Keratinocyte (primary cell): ENCODE results near the gene CERS1. TPM values are rescaled to one million over a fixed set of nuclear protein-coding genes. Genes with fewer than 3 reads are reported as not detected.

Source experiments
- DNase-seq: peaks from one replicate; pipeline ENCODE4 v3.0.0-alpha.2; 2011; ENCODE audit warnings: low read depth, missing footprints, low spot score
- FAIRE-seq: peaks from 2 replicates; lab custom pipeline; 2011; peaks lifted over from hg19 to GRCh38; lab: Jason Lieb, UNC
- H2AFZ ChIP-seq: 2 replicates; pipeline ENCODE4 v1.6.0; 2012; ENCODE audit warnings: low read length, control low read depth, inconsistent platforms; ENCODE audit not compliant: control insufficient read depth
- H3K27ac ChIP-seq: 2 replicates; pipeline ENCODE4 v1.5.1; 2011; ENCODE audit warnings: low read length; ENCODE audit not compliant: control insufficient read depth, insufficient read depth
- H3K27me3 ChIP-seq: 3 replicates; pipeline ENCODE4 v1.6.0; 2011; ENCODE audit warnings: low read length; ENCODE audit not compliant: control insufficient read depth, insufficient read depth; ENCODE audit errors: extremely low read depth
- H3K36me3 ChIP-seq, 2 experiments: 2 replicates in 1 of 2; 3 replicates in 1 of 2; pipeline ENCODE4 v1.5.1; 2011; ENCODE audit warnings: low read length in 2 of 2, mild to moderate bottlenecking in 1 of 2; ENCODE audit not compliant: control insufficient read depth in 2 of 2, insufficient read depth in 2 of 2; ENCODE audit errors: extremely low read depth in 1 of 2
- H3K4me1 ChIP-seq: 3 replicates; pipeline ENCODE4 v1.5.1; 2011; ENCODE audit warnings: low read length; ENCODE audit not compliant: control insufficient read depth, insufficient read depth; ENCODE audit errors: extremely low read depth
- H3K4me2 ChIP-seq: 3 replicates; pipeline ENCODE4 v1.6.0; 2011; ENCODE audit warnings: low read depth, low read length; ENCODE audit not compliant: control insufficient read depth, insufficient read depth; ENCODE audit errors: extremely low read depth
- H3K4me3 ChIP-seq, 3 experiments: fragments of 200-600 bp in 1 of 3; sonication (generic) in 1 of 3; 2 replicates in 2 of 3; 3 replicates in 1 of 3; pipeline ENCODE4 v1.5.1; 2011 to 2016; ENCODE audit warnings: low read length in 3 of 3, mild to moderate bottlenecking in 3 of 3, control low read depth in 2 of 3, inconsistent platforms in 1 of 3, low read depth in 1 of 3, mixed read lengths in 1 of 3, mixed run types in 1 of 3, moderate library complexity in 1 of 3; ENCODE audit not compliant: control insufficient read depth in 2 of 3, insufficient read depth in 2 of 3; ENCODE audit errors: extremely low read depth in 1 of 3
- H3K79me2 ChIP-seq: 2 replicates; pipeline ENCODE4 v1.6.0; 2012; ENCODE audit warnings: low read length; ENCODE audit not compliant: control insufficient read depth, insufficient read depth
- H3K9ac ChIP-seq: 3 replicates; pipeline ENCODE4 v1.6.0; 2011; ENCODE audit warnings: low read length; ENCODE audit not compliant: control insufficient read depth, insufficient read depth; ENCODE audit errors: extremely low read depth
- H3K9me1 ChIP-seq: 3 replicates; pipeline ENCODE4 v1.6.0; 2011; ENCODE audit warnings: low read length; ENCODE audit not compliant: control insufficient read depth, insufficient read depth; ENCODE audit errors: extremely low read depth
- H3K9me3 ChIP-seq: 2 replicates; pipeline ENCODE4 v1.5.1; 2012; ENCODE audit warnings: low read depth, low read length; ENCODE audit not compliant: control insufficient read depth
- H4K20me1 ChIP-seq: 3 replicates; pipeline ENCODE4 v1.6.0; 2011; ENCODE audit warnings: low read length; ENCODE audit not compliant: control insufficient read depth, insufficient read depth; ENCODE audit errors: extremely low read depth
- EZH2 ChIP-seq: IDR thresholded peaks from one replicate; pipeline ENCODE4 v1.6.1; 2012; ENCODE audit warnings: inconsistent platforms, mild to moderate bottlenecking, low read length, moderate library complexity
- dilution Hi-C: fragments of 300-500 bp; cut with MboI; formaldehyde crosslinking; loops from one replicate; pipeline ENCODE4 v1.7.0; 2020; ENCODE audit warnings: low sequenced_read_pairs; ENCODE audit not compliant: extremely low pct_ligation_motif_present
- polyA plus RNA-seq, 5 experiments: library from polyadenylated mRNA; depleted of rRNA in 3 of 5; stranded (reverse) in 3 of 5; stranded (forward) in 1 of 5; unstranded in 1 of 5; fragments of >200 nt; gene quantifications; 1 replicate in 1 of 5; 2 replicates in 3 of 5; 3 replicates in 1 of 5; pipeline versions ENCODE4 v1.2.1 to v1.2.3, GENCODE V29; 2011 to 2012; ENCODE audit warnings: missing spikeins in 2 of 5, low read depth in 1 of 5, low replicate concordance in 1 of 5
- TF ChIP-seq, protein P1 (sequence below), 3 experiments: IDR thresholded peaks in 1 of 3; conservative IDR thresholded peaks in 1 of 3; optimal IDR thresholded peaks in 1 of 3; 2 replicates in 2 of 3; 3 replicates in 1 of 3; pipeline versions ENCODE3 to v1.5.1; 2011; ENCODE audit warnings: low read length in 3 of 3, mild to moderate bottlenecking in 3 of 3, moderate library complexity in 2 of 3, control low read depth in 1 of 3, inconsistent platforms in 1 of 3; ENCODE audit not compliant: insufficient read depth in 2 of 3; ENCODE audit errors: extremely low read depth in 1 of 3

Gene CERS1
- polyA plus RNA-seq, 1 donor (not counting 4 experiments of a cell fraction or from before 2014, with no cell fraction given), result 0.09 TPM

DNA sequence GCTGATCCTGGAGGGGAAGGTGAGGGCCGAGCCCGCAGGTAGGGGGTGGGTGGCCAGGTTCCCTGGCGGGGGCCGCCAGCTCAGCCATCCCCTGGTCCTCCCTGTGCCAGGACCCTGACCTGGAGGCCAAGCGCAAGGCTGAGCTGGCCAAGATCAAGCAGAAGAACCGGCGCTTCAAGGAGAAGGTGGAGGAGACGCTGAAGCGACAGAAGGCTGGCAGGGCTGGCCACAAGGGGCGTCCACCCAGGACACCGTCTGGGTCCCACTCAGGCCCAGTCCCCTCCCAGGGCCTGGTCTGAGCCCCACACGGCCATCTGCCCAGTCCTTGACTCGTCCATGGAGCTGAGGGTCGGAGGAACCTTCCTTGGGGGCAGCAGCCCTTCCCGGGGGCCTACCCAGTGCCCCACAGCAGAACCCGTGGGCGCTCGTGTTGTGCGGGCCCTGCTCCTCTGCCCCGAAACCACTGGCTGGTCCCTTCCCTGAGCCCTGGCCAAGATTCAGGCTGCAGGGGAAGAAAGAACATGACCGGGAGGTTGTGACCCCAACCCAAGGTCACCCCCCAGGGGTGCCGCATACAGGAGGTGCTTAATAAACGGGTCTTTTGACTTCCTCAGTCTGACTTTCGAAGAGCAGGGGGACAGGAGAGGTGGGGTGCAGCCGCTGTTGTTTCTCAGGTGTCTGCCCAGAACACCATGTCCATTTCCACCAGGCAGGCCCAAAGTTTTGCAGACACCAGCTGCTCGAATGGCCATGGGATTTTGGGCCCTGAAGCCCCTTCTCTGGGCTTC is 32.3 kb upstream of the CERS1 start:
- Histone ChIP-seq H3K27ac (no peak overlapping the region), H3K36me3 (peaks cover 46 to 56% of the 10 kb centered on the region in 2 experiments), H4K20me1 (peaks cover 10% of the 10 kb centered on the region), H3K9ac (no peak overlapping the region), H3K4me2 (no peak overlapping the region), H3K9me1 (no peaks in the 10 kb centered on the region), H3K9me3 (no peaks in the 10 kb centered on the region), H3K79me2 (peaks cover 7% of the 10 kb centered on the region), H3K4me1 (no peaks in the 10 kb centered on the region), H2AFZ (no peak overlapping the region), H3K4me3 (no peak overlapping the region), H3K27me3 (no peaks in the 10 kb centered on the region)
- dilution Hi-C loops, result no loop called here
- FAIRE-seq (no peak), DNase-seq (no peak)
- TF ChIP-seq, protein P1, sequence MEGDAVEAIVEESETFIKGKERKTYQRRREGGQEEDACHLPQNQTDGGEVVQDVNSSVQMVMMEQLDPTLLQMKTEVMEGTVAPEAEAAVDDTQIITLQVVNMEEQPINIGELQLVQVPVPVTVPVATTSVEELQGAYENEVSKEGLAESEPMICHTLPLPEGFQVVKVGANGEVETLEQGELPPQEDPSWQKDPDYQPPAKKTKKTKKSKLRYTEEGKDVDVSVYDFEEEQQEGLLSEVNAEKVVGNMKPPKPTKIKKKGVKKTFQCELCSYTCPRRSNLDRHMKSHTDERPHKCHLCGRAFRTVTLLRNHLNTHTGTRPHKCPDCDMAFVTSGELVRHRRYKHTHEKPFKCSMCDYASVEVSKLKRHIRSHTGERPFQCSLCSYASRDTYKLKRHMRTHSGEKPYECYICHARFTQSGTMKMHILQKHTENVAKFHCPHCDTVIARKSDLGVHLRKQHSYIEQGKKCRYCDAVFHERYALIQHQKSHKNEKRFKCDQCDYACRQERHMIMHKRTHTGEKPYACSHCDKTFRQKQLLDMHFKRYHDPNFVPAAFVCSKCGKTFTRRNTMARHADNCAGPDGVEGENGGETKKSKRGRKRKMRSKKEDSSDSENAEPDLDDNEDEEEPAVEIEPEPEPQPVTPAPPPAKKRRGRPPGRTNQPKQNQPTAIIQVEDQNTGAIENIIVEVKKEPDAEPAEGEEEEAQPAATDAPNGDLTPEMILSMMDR (optimal IDR thresholded peaks at IDR 0.05 in 1 of 3, IDR thresholded peaks at IDR 0.05 in 1 of 3, conservative IDR thresholded peaks at IDR 0.05 in 1 of 3; ENCODE audit: extremely low read depth in 1 of 3, insufficient read depth in 2 of 3, low read length in 3 of 3), result no peak
- no peak for TF ChIP-seq EZH2

GRCh38 chr19:18924684-18925213 is 28.8 kb upstream of the CERS1 start:
- Histone ChIP-seq H3K79me2 (peaks cover 16% of the 10 kb centered on the region), H3K4me1 (peaks cover 6% of the 10 kb centered on the region), H2AFZ (no peak overlapping the region), H3K4me2 (no peak overlapping the region), H3K36me3 (peaks cover 45 to 52% of the 10 kb centered on the region in 2 experiments), H3K4me3 (no peak overlapping the region), H4K20me1 (peaks cover 10% of the 10 kb centered on the region), H3K9me3 (no peaks in the 10 kb centered on the region), H3K27me3 (no peaks in the 10 kb centered on the region), H3K9me1 (no peaks in the 10 kb centered on the region), H3K9ac (no peak overlapping the region), H3K27ac (no peak overlapping the region)
- TF ChIP-seq EZH2, result no peak
- TF ChIP-seq, protein P1 (optimal IDR thresholded peaks at IDR 0.05 in 1 of 3, IDR thresholded peaks at IDR 0.05 in 1 of 3, conservative IDR thresholded peaks at IDR 0.05 in 1 of 3; ENCODE audit: extremely low read depth in 1 of 3, insufficient read depth in 2 of 3, low read length in 3 of 3), result no peak
- dilution Hi-C loops, result no loop called here
- no peak for DNase-seq
- FAIRE-seq, result no peak
